ENCODE data around the gene CHML.
A peak's percentile ranks its signal among the peaks of the same experiment; 100 is the strongest.

CHML gene

GRCh38 chr1:241640867-241641622 lies 876 bp upstream of the CHML start:
- Histone ChIP-seq H3K9me3 (ENCODE audit: insufficient read depth, low read length) (no peaks in the 10 kb centered on the region), H2AFZ (ENCODE audit: low read depth, low read length, severe bottlenecking) (peak overlapping the region; percentile 100), H3K79me2 (ENCODE audit: insufficient read depth, low read length) (no peaks in the 10 kb centered on the region), H3K36me3 (ENCODE audit: low read length) (no peaks in the 10 kb centered on the region), H3K4me2 (ENCODE audit: low read depth, low read length, poor library complexity, severe bottlenecking) (peak overlapping the region; percentile 64), H3K27me3 (ENCODE audit: low read length) (no peaks in the 10 kb centered on the region), H3K27ac (ENCODE audit: low read depth, low read length) (no peak overlapping the region), H3K9me2 (replicated peaks; ENCODE audit: insufficient read depth, low read length) (no peaks in the 10 kb centered on the region), H4K20me1 (ENCODE audit: low read depth, low read length) (no peaks in the 10 kb centered on the region), H3F3A (ENCODE audit: insufficient read depth) (peaks cover 6% of the 10 kb centered on the region; the same call in 1 of the 2 replicates), H3K4me3 (ENCODE audit: insufficient read depth, low read length, poor library complexity, severe bottlenecking) (peak overlapping the region; percentile 52), H3K9ac (ENCODE audit: low read length) (peak overlapping the region; percentile 47)
- TF ChIP-seq CTCF (IDR thresholded peaks at IDR 0.05; ENCODE audit: insufficient read depth, low read length, poor library complexity, severe bottlenecking) (no peak), EZH2phosphoT487 (conservative IDR thresholded peaks at IDR 0.05; ENCODE audit: low read length) (no peak)

DNA sequence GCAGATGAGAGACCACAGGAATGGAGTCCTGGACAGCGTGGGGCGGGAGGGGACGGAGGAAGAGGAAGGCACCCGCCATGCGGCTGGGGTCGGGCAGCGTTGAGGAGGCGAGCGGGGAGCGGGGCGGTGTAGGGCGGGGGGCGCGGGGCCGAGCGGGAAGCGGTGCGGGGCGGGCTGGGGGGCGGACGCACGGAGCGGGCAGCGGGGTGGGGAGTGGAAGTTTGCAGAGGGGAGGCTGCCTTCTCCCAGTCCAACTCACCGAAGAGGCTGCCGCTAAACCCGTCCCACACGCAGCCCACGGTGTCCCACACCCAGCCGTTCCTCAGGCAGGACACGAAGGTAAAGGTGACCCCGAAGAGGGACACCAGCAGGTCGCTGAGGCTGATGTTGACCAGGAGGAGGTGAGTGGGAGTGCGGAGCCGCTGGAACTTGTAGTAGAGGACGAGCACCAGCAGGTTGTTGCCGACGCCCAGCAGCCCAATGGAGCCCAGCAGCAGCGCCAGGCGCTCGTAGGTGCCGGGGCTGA lies 483 bp downstream of the CHML start:
- peak overlapping the region; percentile 75 for H2AFZ ChIP-seq (ENCODE audit: low read depth, low read length, severe bottlenecking)
- no peak for TF ChIP-seq EZH2phosphoT487 (conservative IDR thresholded peaks at IDR 0.05; ENCODE audit: low read length)
- peaks cover 6% of the 10 kb centered on the region; the same call in 1 of the 2 replicates for H3F3A ChIP-seq (ENCODE audit: insufficient read depth)
- no peaks in the 10 kb centered on the region for H3K36me3 ChIP-seq (ENCODE audit: low read length)
- no peaks in the 10 kb centered on the region for H3K9me2 ChIP-seq (replicated peaks; ENCODE audit: insufficient read depth, low read length)
- no peaks in the 10 kb centered on the region for H3K79me2 ChIP-seq (ENCODE audit: insufficient read depth, low read length)
- no peaks in the 10 kb centered on the region for H3K27me3 ChIP-seq (ENCODE audit: low read length)
- H3K4me2 ChIP-seq (ENCODE audit: low read depth, low read length, poor library complexity, severe bottlenecking), result peak overlapping the region; percentile 76
- H3K27ac ChIP-seq (ENCODE audit: low read depth, low read length), result no peak overlapping the region
- H3K9me3 ChIP-seq (ENCODE audit: insufficient read depth, low read length), result no peaks in the 10 kb centered on the region
- H4K20me1 ChIP-seq (ENCODE audit: low read depth, low read length), result no peaks in the 10 kb centered on the region
- H3K9ac ChIP-seq (ENCODE audit: low read length), result peak overlapping the region; percentile 68
- peak overlapping the region; percentile 92 for H3K4me3 ChIP-seq (ENCODE audit: insufficient read depth, low read length, poor library complexity, severe bottlenecking)

GRCh38 chr1:241638909-241639622 lies 1.1 kb downstream of the CHML start:
- Histone ChIP-seq H3K36me3 (ENCODE audit: low read length) (no peaks in the 10 kb centered on the region), H2AFZ (ENCODE audit: low read depth, low read length, severe bottlenecking) (no peak overlapping the region), H3K27me3 (ENCODE audit: low read length) (no peaks in the 10 kb centered on the region), H3K9me3 (ENCODE audit: insufficient read depth, low read length) (no peaks in the 10 kb centered on the region), H3F3A (ENCODE audit: insufficient read depth) (peaks cover 6% of the 10 kb centered on the region; the same call in 1 of the 2 replicates), H3K9me2 (replicated peaks; ENCODE audit: insufficient read depth, low read length) (no peaks in the 10 kb centered on the region), H3K4me2 (ENCODE audit: low read depth, low read length, poor library complexity, severe bottlenecking) (peak overlapping the region; percentile 76), H4K20me1 (ENCODE audit: low read depth, low read length) (no peaks in the 10 kb centered on the region), H3K4me3 (ENCODE audit: insufficient read depth, low read length, poor library complexity, severe bottlenecking) (peak overlapping the region; percentile 92), H3K27ac (ENCODE audit: low read depth, low read length) (no peak overlapping the region), H3K79me2 (ENCODE audit: insufficient read depth, low read length) (no peaks in the 10 kb centered on the region), H3K9ac (ENCODE audit: low read length) (peak overlapping the region; percentile 68)
- TF ChIP-seq EZH2phosphoT487 (conservative IDR thresholded peaks at IDR 0.05; ENCODE audit: low read length) (no peak), CTCF (IDR thresholded peaks at IDR 0.05; ENCODE audit: insufficient read depth, low read length, poor library complexity, severe bottlenecking) (no peak)
